GM19240 (cell line): ENCODE results near the gene TRRAP.

Source experiments
- DNase-seq: peaks from one replicate; pipeline ENCODE4 v3.0.0; 2011; ENCODE audit warnings: low spot score; ENCODE audit not compliant: insufficient read length

TRRAP gene

DNA sequence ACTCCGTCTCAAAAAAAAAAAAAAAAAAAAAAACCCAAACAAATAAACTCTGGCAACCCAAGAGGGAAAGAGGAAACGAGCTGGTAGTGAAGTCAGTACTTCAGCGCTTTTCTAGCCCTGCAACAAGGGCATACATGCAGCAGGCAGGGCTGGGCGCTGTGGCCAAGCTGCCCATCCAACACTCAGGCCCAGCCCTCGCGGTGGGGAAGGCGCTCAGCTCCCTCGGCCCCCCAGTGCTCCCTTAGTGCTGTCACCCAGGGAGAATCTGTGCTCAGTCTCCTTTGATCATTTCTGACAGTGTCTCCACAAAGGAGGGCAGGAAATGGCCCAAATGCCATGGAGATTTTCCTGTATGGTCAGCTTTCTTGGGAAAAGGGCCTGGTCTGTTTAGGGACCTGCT, 168.4 kb downstream of the TRRAP start:
- DNase-seq = no peak

DNA sequence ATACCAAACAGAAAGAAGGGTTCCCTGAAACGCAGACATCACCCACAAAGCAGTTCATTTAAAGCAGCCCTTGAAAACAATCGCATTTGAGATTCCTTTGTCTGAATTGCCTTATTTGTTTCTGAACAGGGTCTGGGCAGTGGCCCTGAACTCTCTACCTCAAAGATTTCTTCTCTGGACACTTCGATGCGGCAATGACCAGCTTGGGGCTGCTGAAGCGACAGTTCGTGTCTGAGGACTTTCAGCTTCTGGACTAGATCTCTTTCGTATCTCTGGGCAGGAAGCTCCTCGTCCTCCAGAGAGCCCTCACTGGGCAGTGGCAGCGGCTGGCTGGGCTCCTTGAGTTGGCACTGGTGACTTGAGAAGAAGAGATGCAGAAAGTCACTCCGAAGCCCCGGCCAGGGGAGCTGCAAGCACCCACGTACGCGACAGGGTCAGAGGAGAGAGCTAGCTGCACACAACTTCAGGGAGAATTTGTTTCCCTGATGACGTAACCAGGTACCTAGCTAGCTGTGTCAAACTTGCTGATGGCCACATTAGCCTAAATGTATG, 169.3 kb downstream of the TRRAP start:
- no peak for DNase-seq

DNA sequence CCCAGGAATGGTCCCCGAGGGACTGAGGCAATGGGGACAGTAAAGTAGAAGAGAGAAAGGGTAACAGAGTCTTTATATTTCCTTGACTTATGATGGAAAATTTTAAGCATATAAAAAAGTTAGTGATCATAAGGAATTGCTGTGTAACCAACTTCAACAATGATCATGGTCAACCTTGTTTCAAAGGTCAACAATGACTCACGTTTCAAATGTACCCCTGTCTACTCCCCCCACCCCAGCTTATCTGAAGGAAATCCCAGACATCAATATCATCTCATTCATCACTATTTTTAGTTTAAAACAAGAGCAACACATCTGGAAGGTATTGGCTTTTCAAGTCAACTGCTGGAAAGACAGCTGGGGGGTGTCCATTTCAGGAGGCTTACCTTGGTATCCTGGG, 172.6 kb downstream of the TRRAP start:
- no peak for DNase-seq

DNA sequence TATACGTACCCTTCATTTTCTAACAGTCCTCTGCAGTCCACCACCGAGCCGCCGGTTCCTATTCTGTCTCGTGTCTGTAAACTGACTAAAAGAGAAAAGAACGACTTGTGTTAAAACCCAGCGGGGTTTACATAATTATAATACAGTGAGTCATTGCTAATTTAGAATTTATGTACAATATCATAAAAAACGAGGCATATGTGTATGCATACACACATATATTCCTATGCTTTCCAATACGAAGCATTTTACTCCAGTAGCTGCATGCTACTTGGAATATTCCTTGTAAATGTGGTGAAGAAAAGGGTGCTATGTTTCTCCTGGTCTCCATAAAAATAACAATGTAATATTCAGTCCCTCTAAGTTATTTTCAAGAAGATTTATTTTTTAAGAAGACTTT, 176.4 kb downstream of the TRRAP start:
- no peak for DNase-seq

DNA sequence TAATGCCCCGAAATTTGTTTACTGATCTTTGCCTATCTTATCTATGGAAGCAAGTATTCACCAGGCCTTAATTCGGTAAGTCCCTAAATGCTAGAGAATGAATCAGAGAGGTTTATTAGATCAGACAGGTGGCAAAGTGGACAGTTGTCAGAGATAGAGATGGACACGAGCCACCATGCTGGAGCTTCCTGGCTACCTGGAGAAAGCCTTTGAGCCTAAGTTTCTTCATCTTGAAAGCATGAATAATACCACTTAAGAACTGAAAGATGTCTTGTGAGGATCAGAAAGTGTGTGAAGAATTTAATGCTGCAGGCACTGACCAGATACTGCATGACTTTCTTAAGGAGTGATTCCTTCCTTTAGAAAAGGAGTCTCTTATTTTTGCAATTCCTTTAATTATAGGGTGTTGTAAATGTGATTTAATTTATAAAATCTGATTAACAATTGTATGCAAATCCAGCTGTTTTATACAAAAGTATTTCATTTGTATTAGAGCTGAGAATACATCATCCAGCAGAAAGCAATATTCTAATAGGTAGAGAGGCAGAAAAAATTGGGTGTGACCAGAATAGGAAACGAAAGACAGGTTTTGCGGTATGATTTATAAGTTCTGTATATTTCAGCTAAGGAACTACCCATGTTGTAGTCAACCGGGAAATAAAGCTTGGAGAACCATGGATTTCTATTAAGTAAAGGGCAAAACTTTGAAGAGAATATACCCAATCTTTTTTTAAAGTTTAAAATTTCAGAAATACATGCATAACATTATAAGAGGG, 182.9 kb downstream of the TRRAP start:
- no peak for DNase-seq
